Peyer's patch (tissue), 4 donors: Measurements from ENCODE around the gene ARID3B.

Experiments
- POLR2A ChIP-seq, 2 donors: fragments of 450-650 bp; IDR thresholded peaks; one replicate each; pipeline ENCODE4 v1.5.1; 2017; ENCODE audit warnings: antibody characterized with exemption in 2 of 2, mild to moderate bottlenecking in 2 of 2, moderate library complexity in 2 of 2
- TF ChIP-seq, protein P1 (sequence below), 6 experiments: fragments of 450-650 bp in 4 of 6; fragments of 200-600 bp in 2 of 6; sonication (generic) in 1 of 6; IDR thresholded peaks; one replicate each; pipeline ENCODE4 v1.5.1; 2017 to 2019; ENCODE audit warnings: antibody characterized with exemption in 6 of 6, mild to moderate bottlenecking in 3 of 6, moderate library complexity in 1 of 6

DNA sequence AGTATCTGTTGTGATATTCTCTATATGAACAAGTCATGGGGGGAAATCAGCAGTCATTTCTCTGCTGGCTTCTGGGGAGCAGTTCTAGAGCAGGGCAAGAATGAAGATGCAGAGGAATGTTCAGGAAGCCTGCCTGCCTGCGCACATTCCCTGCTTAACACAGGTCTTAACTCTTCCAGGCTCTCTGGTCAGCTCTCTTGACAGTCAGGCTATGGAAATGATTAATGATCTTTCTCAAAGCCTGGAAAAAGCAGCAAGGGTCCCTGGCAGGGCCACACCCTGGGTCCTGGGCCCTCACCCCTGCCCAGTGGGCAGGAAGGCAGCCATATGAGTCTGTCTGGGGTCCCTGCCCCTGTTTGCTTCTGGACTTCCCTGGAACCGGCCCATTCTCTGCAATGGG, 43.2 kb downstream of the ARID3B start:
- TF ChIP-seq, protein P1, sequence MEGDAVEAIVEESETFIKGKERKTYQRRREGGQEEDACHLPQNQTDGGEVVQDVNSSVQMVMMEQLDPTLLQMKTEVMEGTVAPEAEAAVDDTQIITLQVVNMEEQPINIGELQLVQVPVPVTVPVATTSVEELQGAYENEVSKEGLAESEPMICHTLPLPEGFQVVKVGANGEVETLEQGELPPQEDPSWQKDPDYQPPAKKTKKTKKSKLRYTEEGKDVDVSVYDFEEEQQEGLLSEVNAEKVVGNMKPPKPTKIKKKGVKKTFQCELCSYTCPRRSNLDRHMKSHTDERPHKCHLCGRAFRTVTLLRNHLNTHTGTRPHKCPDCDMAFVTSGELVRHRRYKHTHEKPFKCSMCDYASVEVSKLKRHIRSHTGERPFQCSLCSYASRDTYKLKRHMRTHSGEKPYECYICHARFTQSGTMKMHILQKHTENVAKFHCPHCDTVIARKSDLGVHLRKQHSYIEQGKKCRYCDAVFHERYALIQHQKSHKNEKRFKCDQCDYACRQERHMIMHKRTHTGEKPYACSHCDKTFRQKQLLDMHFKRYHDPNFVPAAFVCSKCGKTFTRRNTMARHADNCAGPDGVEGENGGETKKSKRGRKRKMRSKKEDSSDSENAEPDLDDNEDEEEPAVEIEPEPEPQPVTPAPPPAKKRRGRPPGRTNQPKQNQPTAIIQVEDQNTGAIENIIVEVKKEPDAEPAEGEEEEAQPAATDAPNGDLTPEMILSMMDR (IDR thresholded peaks at IDR 0.05) = no peak
- no peak for TF ChIP-seq POLR2A (IDR thresholded peaks at IDR 0.05)
